Inferior parietal cortex (tissue), 1 donor: ENCODE measurements around the gene DIDO1.

Experiments
- DNase-seq: peaks from one replicate; pipeline ENCODE4 v3.0.0-alpha.2; 2016; ENCODE audit errors: extremely low spot score

Gene DIDO1

GRCh38 chr20:62926229-62927127, at the start of gene DIDO1:
TSS of gene DIDO1 (minus strand) at chr20:62926505.
- DNase-seq, result peak; percentile 91

DNA sequence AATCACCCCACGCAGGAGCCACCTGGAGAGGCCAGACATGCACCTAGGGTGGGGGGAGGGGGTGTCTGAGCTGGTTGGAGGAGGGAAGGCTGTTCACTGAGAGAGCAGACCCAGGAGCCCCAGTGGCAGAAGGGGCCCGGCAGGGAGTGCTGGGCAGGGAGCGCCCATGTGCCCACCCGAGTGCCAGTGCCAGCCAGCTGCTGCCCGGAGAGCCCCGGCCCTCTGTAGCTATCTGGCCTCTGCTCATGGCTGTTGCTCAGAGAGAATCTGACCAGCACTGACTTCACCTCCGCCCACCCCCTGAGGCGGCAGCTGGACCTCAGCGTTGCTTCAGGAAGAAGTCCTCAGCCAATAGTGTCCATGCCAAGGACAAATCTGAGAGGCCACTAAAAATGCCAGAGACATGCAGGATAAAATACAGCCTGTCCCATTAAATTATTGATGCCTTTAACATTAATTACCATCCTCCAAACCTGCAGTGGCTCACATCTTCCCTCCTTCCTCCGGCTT, 49.0 kb upstream of the DIDO1 start:
- no peak for DNase-seq

- DNase-seq, result no peak
Observed at GRCh38 chr20:62972845-62973745, 46.8 kb upstream of the DIDO1 start.

DNA sequence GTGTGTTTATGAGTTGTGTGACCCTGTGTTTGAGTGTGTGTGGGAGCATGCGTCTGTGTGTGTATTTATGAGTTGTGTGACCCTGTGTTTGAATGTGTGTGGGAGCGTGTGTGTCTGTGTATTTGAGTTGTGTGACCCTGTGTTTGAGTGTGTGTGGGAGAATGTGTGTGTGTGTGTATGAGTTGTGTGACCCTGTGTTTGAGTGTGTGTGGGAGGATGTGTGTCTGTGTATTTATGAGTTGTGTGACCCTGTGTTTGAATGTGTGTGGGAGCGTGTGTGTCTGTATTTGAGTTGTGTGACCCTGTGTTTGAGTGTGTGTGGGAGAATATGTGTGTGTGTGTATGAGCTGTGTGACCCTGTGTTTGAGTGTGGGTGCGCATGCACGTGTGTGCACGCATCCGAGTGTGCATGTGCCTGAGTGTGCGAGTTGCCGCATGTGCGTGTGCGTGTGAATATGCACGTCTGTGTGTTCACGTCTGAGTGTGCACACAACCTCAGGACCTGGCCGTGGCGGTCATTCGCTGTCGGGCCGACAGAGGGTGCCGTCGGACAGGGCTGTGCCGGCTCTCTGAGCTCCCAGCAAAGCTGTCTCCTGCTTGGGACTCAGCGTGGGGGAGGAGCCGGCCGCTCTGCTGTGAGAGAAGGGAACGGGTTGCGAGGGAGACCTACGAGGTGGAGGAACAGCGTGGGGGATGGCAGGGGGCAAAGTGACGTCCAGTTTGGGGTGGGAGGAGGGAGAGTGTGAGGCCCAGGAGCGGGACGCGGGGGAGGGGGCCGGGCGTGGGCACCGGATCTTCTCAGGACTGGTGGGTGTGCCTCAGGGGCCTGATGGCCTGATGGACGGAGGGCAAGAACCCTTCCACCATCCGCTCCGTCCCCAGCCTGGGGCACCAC, 45.9 kb upstream of the DIDO1 start:
- DNase-seq, result peak; percentile 74

DNA sequence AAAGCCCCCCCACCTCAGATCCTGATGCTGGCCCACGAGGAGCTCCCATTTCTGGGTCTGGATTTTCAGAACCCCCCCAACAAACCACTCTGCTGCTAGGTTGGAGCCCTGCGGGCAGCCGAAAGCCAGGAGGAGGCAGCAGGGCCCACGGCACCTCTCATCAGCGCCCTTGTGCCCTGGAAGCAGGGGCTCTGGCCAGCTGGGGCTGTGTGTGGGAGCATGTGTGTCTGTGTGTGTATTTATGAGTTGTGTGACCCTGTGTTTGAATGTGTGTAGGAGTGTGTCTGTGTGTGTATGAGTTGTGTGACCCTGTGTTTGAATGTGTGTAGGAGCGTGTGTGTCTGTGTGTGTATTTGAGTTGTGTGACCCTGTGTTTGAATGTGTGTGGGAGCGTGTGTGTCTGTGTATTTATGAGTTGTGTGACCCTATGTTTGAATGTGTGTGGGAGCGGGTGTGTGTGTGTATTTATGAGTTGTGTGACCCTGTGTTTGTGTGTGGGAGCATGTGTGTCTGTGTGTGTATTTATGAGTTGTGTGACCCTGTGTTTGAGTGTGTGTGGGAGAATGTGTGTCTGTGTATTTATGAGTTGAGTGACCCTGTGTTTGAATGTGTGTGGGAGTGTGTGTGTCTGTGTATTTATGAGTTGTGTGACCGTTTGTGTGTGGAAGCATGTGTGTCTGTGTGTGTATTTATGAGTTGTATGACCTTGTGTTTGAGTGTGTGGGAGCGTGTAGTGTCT, 45.1 kb upstream of the DIDO1 start:
- DNase-seq, result no peak

- DNase-seq, result no peak
Observed at GRCh38 chr20:62970307-62971210, 44.3 kb upstream of the DIDO1 start.

GRCh38 chr20:62969939-62970306, 43.6 kb upstream of the DIDO1 start:
- no peak for DNase-seq

GRCh38 chr20:62969179-62969760, 43.0 kb upstream of the DIDO1 start:
- no peak for DNase-seq

GRCh38 chr20:62968378-62969178, 42.3 kb upstream of the DIDO1 start:
- DNase-seq, result no peak

- no peak for DNase-seq
Observed at GRCh38 chr20:62967628-62968351, 41.5 kb upstream of the DIDO1 start.

- DNase-seq, result no peak
Observed at GRCh38 chr20:62967149-62967501, 40.8 kb upstream of the DIDO1 start.

- no peak for DNase-seq
Observed at GRCh38 chr20:62966212-62967148, 40.2 kb upstream of the DIDO1 start.

- DNase-seq, result no peak
Observed at GRCh38 chr20:62965363-62965771, 39.1 kb upstream of the DIDO1 start.

GRCh38 chr20:62964700-62965099, 38.4 kb upstream of the DIDO1 start:
- DNase-seq, result peak; percentile 29

- DNase-seq, result no peak
Observed at GRCh38 chr20:62963614-62964397, 37.5 kb upstream of the DIDO1 start.
